GM12878 (cell line): ENCODE measurements around the gene SPRED2. TPM values are rescaled to one million over a fixed set of nuclear protein-coding genes. Genes with fewer than 3 reads are reported as not detected.

Experiments
- ATAC-seq: fragments of 200-7000 bp; cut with Tn5 transposase; 3 replicates; pipeline ENCODE4 v1.9.1; 2020; ENCODE audit warnings: mild to moderate bottlenecking, moderate library complexity
- BruUV-seq: library from RNA; stranded (reverse); fragments of 400-500 nt; replicated peaks from 2 replicates; lab custom pipeline; 2021; lab: Mats Ljungman, UMichigan
- CTCF ChIA-PET: fragments of 300-600 bp; sonication (Branson Sonifier 250); formaldehyde crosslinking; extraction: SDS; loops from one replicate; lab custom pipeline; 2021; ENCODE audit warnings: inconsistent platforms; lab: Yijun Ruan, JAX
- POLR2A ChIA-PET: fragments of 350-600 bp; formaldehyde crosslinking; extraction: SDS; loops from one replicate; lab custom pipeline; 2021; ENCODE audit warnings: inconsistent platforms; lab: Charles Lee
- RAD21 ChIA-PET: fragments of 300-600 bp; sonication (Branson Sonifier 250); formaldehyde crosslinking; loops from one replicate; lab custom pipeline; 2023; ENCODE audit warnings: antibody characterized with exemption; ENCODE audit not compliant: unreplicated experiment; lab: Charles Lee
- SMC1A ChIA-PET: fragments of 300-600 bp; sonication (Branson Sonifier 250); formaldehyde crosslinking; loops from one replicate; lab custom pipeline; 2023; ENCODE audit not compliant: unreplicated experiment, uncharacterized antibody; lab: Charles Lee
- DNase-seq: peaks from one replicate; pipeline ENCODE4 v3.0.0-alpha.2; 2011; ENCODE audit warnings: low read depth, low spot score
- FAIRE-seq: peaks from 3 replicates; lab custom pipeline; 2011; peaks lifted over from hg19 to GRCh38; lab: Jason Lieb, UNC
- H2AFZ ChIP-seq: 2 replicates; pipeline ENCODE4 v1.6.0; 2011; ENCODE audit warnings: low read depth, low read length, control low read depth; ENCODE audit not compliant: control insufficient read depth
- H3K27ac ChIP-seq: 2 replicates; pipeline ENCODE4 v1.5.1; 2011; ENCODE audit warnings: control low read depth; ENCODE audit not compliant: control insufficient read depth, insufficient read depth
- H3K27me3 ChIP-seq, 2 experiments: replicated peaks in 1 of 2; 2 replicates each; pipeline versions ENCODE4 v1.6.0 to v1.6.1; 2011; ENCODE audit warnings: low read length in 1 of 2; ENCODE audit not compliant: control insufficient read depth in 2 of 2, insufficient read depth in 2 of 2
- H3K36me3 ChIP-seq, 2 experiments: 2 replicates each; pipeline ENCODE4 v1.5.1; 2011; ENCODE audit warnings: low read length in 1 of 2; ENCODE audit not compliant: control insufficient read depth in 2 of 2, insufficient read depth in 2 of 2
- H3K4me1 ChIP-seq: 2 replicates; pipeline ENCODE4 v1.6.1; 2011; ENCODE audit warnings: mild to moderate bottlenecking, low read length, moderate library complexity, mixed read lengths; ENCODE audit not compliant: control insufficient read depth, insufficient read depth
- H3K4me2 ChIP-seq: 2 replicates; pipeline ENCODE4 v1.6.0; 2011; ENCODE audit warnings: control low read depth; ENCODE audit not compliant: control insufficient read depth, insufficient read depth
- H3K4me3 ChIP-seq: fragments of 200-600 bp; sonication (generic); 2 replicates; pipeline ENCODE4 v1.5.1; 2016
- H3K79me2 ChIP-seq: 2 replicates; pipeline ENCODE4 v1.6.0; 2011; ENCODE audit warnings: low read length; ENCODE audit not compliant: control insufficient read depth, insufficient read depth
- H3K9ac ChIP-seq: 2 replicates; pipeline ENCODE4 v1.8.0; 2011; ENCODE audit warnings: low read length, control low read depth, mixed read lengths; ENCODE audit not compliant: control insufficient read depth, insufficient read depth
- H3K9me3 ChIP-seq: replicated peaks from 3 replicates; pipeline ENCODE4 v1.5.1; 2011; ENCODE audit warnings: mild to moderate bottlenecking, low read length; ENCODE audit not compliant: control insufficient read depth, insufficient read depth
- H4K20me1 ChIP-seq: 2 replicates; pipeline ENCODE4 v1.6.0; 2011; ENCODE audit not compliant: control insufficient read depth, insufficient read depth
- BACH1 ChIP-seq: fragments of 450-650 bp; IDR thresholded peaks from 2 replicates; pipeline ENCODE4 v1.6.1; 2017; ENCODE audit warnings: mild to moderate bottlenecking, borderline replicate concordance
- BCL11A ChIP-seq: IDR thresholded peaks from 2 replicates; pipeline ENCODE4 v1.6.1; 2011; ENCODE audit warnings: low read depth, low read length
- CHD2 ChIP-seq: IDR thresholded peaks from 2 replicates; pipeline ENCODE4 v1.6.1; 2011; ENCODE audit warnings: low read depth, low read length, improper control_type of control experiment, borderline replicate concordance
- KDM1A ChIP-seq: fragments of 200-600 bp; sonication (generic); IDR thresholded peaks from 2 replicates; pipeline ENCODE4 v1.6.1; 2016; ENCODE audit warnings: borderline replicate concordance
- MEF2B ChIP-seq: fragments of 450-650 bp; IDR thresholded peaks from 2 replicates; pipeline ENCODE4 v1.6.1; 2018; ENCODE audit warnings: mild to moderate bottlenecking, moderate library complexity; ENCODE audit not compliant: partially characterized antibody, poor library complexity, severe bottlenecking
- NFIC ChIP-seq: IDR thresholded peaks from 2 replicates; pipeline ENCODE4 v1.6.1; 2012; ENCODE audit warnings: low read depth, mild to moderate bottlenecking, inconsistent platforms, low read length, moderate library complexity
- NR2C2 ChIP-seq: IDR thresholded peaks from 2 replicates; pipeline ENCODE4 v1.6.1; 2011; ENCODE audit warnings: borderline replicate concordance, low read depth; ENCODE audit not compliant: control insufficient read depth, insufficient read length
- PAX8 ChIP-seq: fragments of 450-650 bp; IDR thresholded peaks from 2 replicates; pipeline ENCODE4 v1.6.1; 2017; ENCODE audit warnings: mild to moderate bottlenecking, moderate library complexity
- SMC3 ChIP-seq: IDR thresholded peaks from 2 replicates; pipeline ENCODE4 v1.6.1; 2011; ENCODE audit warnings: low read length, improper control_type of control experiment, borderline replicate concordance
- SP1 ChIP-seq: IDR thresholded peaks from one replicate; pipeline ENCODE4 v1.6.1; 2011; ENCODE audit warnings: low read depth, low read length
- SRF ChIP-seq, 2 experiments: IDR thresholded peaks; 2 replicates each; pipeline ENCODE4 v1.6.1; 2011; ENCODE audit warnings: low read depth in 2 of 2, low read length in 2 of 2, mild to moderate bottlenecking in 1 of 2, moderate library complexity in 1 of 2
- USF2 ChIP-seq: IDR thresholded peaks from 2 replicates; pipeline ENCODE4 v1.6.1; 2011; ENCODE audit warnings: low read depth, low read length, improper control_type of control experiment, borderline replicate concordance
- ZBED1 ChIP-seq: IDR thresholded peaks from 2 replicates; pipeline ENCODE4 v1.6.1; 2016; ENCODE audit warnings: borderline replicate concordance
- whole genome bisulfite sequencing: methylation state at CpG from one replicate; pipeline ENCODE4 v1.1.6; 2016; ENCODE audit warnings: low lambda C conversion rate; ENCODE audit not compliant: insufficient replicate concordance, insufficient coverage; ENCODE audit errors: missing lambda C conversion rate; 5-methylcytosine and 5-hydroxymethylcytosine counted together
- in situ Hi-C: fragments of 300-500 bp; cut with MboI; formaldehyde crosslinking; loops from 9 replicates; pipeline ENCODE4 v1.14.3; 2018; ENCODE audit warnings: mixed read lengths
- intact Hi-C: fragments of 100-400 bp; cut with micrococcal nuclease; formaldehyde crosslinking; loops from one replicate; pipeline ENCODE4 v1.14.2; 2022; ENCODE audit not compliant: unreplicated experiment
- polyA plus RNA-seq, 11 experiments: library from polyadenylated mRNA; depleted of rRNA in 4 of 11; unstranded in 6 of 11; stranded (reverse) in 5 of 11; fragments of >200 nt; fragmentation: Nextera tagmentation in 4 of 11; fragmentation: Illumina TruSeq in 1 of 11; extraction: Ambion mirVana in 4 of 11; extraction: Trizol in 1 of 11; gene quantifications; 1 replicate in 1 of 11; 2 replicates in 10 of 11; pipeline versions ENCODE4 v1.2.1 to v1.2.3, GENCODE V29; 2011 to 2016; ENCODE audit warnings: inconsistent platforms in 2 of 11, missing spikeins in 2 of 11, low read depth in 1 of 11
- total RNA-seq, 4 experiments: library from RNA; depleted of rRNA in 3 of 4; stranded (reverse); fragments of >200 nt in 3 of 4; fragmentation: Illumina TruSeq in 1 of 4; extraction: Trizol in 1 of 4; gene quantifications; 2 replicates each; pipeline versions ENCODE4 v1.2.1 to v1.2.3, GENCODE V29; 2013 to 2021
- TF ChIP-seq, protein P1 (sequence below): IDR thresholded peaks from 2 replicates; pipeline ENCODE4 v1.6.1; 2011; ENCODE audit warnings: borderline replicate concordance, low read depth, mild to moderate bottlenecking, moderate library complexity, low read length; ENCODE audit not compliant: insufficient read depth, poor library complexity, severe bottlenecking
- TF ChIP-seq, protein P2 (sequence below): fragments of 450-650 bp; IDR thresholded peaks from 2 replicates; pipeline ENCODE4 v1.6.1; 2017; ENCODE audit warnings: mild to moderate bottlenecking, moderate library complexity

The SPRED2 gene
- total and polyA plus RNA-seq, 10 of the 15 experiments (the other 5 are each of a cell fraction or from before 2014, with no cell fraction given) = 3.0 to 23.9 (median 9.7) TPM

GRCh38 chr2:65380255-65380654 lies 52.1 kb downstream of the SPRED2 start (continued):
- TF ChIP-seq, protein P1, sequence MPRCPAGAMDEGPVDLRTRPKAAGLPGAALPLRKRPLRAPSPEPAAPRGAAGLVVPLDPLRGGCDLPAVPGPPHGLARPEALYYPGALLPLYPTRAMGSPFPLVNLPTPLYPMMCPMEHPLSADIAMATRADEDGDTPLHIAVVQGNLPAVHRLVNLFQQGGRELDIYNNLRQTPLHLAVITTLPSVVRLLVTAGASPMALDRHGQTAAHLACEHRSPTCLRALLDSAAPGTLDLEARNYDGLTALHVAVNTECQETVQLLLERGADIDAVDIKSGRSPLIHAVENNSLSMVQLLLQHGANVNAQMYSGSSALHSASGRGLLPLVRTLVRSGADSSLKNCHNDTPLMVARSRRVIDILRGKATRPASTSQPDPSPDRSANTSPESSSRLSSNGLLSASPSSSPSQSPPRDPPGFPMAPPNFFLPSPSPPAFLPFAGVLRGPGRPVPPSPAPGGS = no peak
- TF ChIP-seq NFIC = no peak
- no peak for TF ChIP-seq BACH1
- TF ChIP-seq MEF2B = no peak
- no peak for TF ChIP-seq KDM1A
- no peak for TF ChIP-seq SP1
- TF ChIP-seq PAX8 = no peak

- ChIA-PET POLR2A (interaction anchor here (0.5 kb wide), 1 partner anchor 17 kb away, joined by 3 read pairs; no protein-coding TSS in a partner anchor), CTCF (interaction anchor here (1.2 to 3.1 kb wide), 4 partner anchors 8 to 111 kb away, joined by 3 to 10 read pairs (median 4); no protein-coding TSS in a partner anchor), RAD21 (interaction anchor here (1.1 to 3.5 kb wide), 2 partner anchors 21 to 28 kb away, joined by 3 to 14 read pairs; no protein-coding TSS in a partner anchor), SMC1A (interaction anchor here (0.9 to 5.0 kb wide), 10 partner anchors 9 to 123 kb away, joined by 3 to 29 read pairs (median 4); no protein-coding TSS in a partner anchor)
- no TSS peak for BruUV-seq
- H3K36me3 ChIP-seq = peaks cover 0 to 2% of the 10 kb centered on the region in 2 experiments; a peak in 2 of 4 replicates
- no peak overlapping the region for H3K4me2 ChIP-seq
- H3K27me3 ChIP-seq = no peaks in the 10 kb centered on the region
- H3K4me1 ChIP-seq = peaks cover 39% of the 10 kb centered on the region
- H3K4me3 ChIP-seq = no peak overlapping the region
- H2AFZ ChIP-seq = no peak overlapping the region
- FAIRE-seq (no peak), ATAC-seq (no peak), DNase-seq (no peak)
- H3K79me2 ChIP-seq = no peaks in the 10 kb centered on the region
- 1% methylated on average over 3 of the region's 3 CpGs for WGBS
- H3K9ac ChIP-seq = no peak overlapping the region
- no peaks in the 10 kb centered on the region for H3K9me3 ChIP-seq
- intact Hi-C loops (no loop called here), in situ Hi-C loops (no loop called here)
- H4K20me1 ChIP-seq = no peaks in the 10 kb centered on the region
- no peak overlapping the region for H3K27ac ChIP-seq
- no peak for TF ChIP-seq ZBED1
- TF ChIP-seq CHD2 = no peak
- no peak for TF ChIP-seq BCL11A
- no peak for TF ChIP-seq KDM1A
- TF ChIP-seq SMC3 = no peak
- TF ChIP-seq NR2C2 = no peak
- TF ChIP-seq, protein P2, sequence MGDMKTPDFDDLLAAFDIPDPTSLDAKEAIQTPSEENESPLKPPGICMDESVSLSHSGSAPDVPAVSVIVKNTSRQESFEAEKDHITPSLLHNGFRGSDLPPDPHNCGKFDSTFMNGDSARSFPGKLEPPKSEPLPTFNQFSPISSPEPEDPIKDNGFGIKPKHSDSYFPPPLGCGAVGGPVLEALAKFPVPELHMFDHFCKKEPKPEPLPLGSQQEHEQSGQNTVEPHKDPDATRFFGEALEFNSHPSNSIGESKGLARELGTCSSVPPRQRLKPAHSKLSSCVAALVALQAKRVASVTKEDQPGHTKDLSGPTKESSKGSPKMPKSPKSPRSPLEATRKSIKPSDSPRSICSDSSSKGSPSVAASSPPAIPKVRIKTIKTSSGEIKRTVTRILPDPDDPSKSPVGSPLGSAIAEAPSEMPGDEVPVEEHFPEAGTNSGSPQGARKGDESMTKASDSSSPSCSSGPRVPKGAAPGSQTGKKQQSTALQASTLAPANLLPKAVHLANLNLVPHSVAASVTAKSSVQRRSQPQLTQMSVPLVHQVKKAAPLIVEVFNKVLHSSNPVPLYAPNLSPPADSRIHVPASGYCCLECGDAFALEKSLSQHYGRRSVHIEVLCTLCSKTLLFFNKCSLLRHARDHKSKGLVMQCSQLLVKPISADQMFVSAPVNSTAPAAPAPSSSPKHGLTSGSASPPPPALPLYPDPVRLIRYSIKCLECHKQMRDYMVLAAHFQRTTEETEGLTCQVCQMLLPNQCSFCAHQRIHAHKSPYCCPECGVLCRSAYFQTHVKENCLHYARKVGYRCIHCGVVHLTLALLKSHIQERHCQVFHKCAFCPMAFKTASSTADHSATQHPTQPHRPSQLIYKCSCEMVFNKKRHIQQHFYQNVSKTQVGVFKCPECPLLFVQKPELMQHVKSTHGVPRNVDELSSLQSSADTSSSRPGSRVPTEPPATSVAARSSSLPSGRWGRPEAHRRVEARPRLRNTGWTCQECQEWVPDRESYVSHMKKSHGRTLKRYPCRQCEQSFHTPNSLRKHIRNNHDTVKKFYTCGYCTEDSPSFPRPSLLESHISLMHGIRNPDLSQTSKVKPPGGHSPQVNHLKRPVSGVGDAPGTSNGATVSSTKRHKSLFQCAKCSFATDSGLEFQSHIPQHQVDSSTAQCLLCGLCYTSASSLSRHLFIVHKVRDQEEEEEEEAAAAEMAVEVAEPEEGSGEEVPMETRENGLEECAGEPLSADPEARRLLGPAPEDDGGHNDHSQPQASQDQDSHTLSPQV = no peak
- TF ChIP-seq SRF (IDR thresholded peaks at IDR 0.05; ENCODE audit: low read depth in 2 of 2, low read length in 2 of 2) = no peak
- TF ChIP-seq USF2 = no peak
Measured at GRCh38 chr2:65379721-65380171, 52.7 kb downstream of the SPRED2 start.
